OCI-M2 (cell line): ENCODE measurements around the gene HYLS1.

Source experiments
- DNase-seq: peaks from one replicate; lab custom pipeline; 2025; ENCODE audit not compliant: unreplicated experiment; lab: John Stamatoyannopoulos, UW

HYLS1 gene

GRCh38 chr11:125932301-125932700 is 44.8 kb downstream of the HYLS1 start:
- DNase-seq = no peak

- no peak for DNase-seq
These were observed 45.8 kb downstream of the HYLS1 start for GRCh38 chr11:125933030-125933813.

DNA sequence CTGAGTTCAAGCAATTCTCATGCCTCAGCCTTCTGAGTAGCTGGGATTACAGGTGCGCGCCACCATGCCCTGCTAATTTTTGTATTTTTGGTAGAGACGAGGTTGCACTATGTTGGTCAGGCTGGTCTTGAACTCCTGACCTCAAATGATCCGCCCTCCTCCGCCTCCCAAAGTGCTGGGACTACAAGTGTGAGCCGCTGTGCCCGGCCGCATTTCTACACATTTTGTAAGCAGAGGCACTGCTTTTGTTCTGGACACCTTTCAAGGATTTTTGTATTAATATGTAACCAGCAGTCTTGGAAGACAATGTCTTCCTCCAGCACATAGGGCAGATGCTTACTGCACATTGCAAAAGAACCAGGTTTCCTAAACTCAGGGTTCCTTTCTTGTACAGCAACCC is 47.0 kb downstream of the HYLS1 start:
- DNase-seq = no peak

DNA sequence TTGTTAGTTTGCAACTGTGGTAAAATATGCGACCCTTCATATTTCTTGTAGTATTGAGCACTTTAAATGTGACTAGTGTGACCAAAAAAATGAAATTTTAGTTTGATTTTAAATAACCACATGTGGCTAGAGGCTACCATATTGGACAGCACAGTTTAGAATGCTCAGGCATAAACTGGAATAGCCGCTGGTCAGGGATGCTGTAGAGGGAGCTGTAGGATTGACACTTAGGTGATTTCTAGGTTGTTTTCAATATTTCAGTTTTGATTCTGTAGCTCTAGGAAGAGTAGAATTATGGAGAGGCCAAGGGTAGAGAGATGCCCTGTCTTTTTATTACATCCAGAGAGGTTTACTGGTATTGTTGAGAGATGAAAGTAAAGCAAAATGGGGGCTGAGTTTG is 47.6 kb downstream of the HYLS1 start:
- no peak for DNase-seq

DNA sequence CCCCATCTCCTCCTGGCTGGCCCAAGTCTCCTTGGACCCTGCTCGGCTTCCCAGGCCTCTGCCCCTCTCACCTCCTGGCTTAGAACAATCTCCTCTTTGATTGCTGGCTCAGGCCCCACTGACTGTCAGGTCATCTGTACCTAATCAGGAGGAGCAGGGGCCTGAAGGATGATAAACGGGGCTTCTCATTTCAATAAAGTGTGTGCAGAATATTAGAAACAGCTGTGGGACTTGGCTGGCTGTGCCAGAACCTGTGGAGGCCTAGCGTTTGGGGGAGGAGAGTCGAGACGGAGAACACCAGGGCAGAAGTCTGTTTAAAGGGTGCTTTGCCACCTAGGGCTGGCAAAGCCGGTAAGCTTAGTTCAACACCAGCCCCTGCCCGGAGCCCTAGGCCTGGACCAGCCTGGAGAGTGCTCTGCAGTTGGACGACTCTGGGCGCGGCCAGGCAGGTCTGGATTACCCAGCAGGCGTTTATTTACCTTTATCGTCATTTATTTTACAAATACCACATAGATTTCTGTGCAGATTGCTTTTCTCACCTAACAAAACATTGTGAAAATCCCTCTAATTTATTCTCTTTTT is 48.2 kb downstream of the HYLS1 start:
- no peak for DNase-seq

- no peak for DNase-seq
These were observed 51.0 kb downstream of the HYLS1 start for GRCh38 chr11:125938418-125938817.

DNA sequence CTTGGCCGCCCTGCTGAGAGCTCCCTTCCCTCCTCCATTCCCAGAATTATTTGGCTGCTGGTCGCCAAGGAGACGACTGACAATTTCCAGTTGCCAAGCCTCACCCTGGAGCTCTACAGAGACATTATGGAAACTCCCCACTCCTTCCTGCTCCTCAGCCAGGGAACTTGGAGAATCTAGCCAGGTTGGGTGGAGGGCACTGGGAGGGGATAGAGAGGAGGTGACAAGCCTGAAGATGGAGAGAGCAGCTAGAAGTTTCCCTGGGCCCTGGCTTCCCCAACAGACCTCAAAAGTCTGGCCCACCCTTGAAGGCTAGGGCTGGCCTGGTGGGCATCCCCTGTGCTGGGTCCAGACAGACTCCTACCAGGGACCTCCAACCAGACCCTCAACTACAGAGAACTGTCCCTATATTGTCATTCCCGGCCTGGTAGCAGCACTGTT is 51.6 kb downstream of the HYLS1 start:
- DNase-seq = no peak

GRCh38 chr11:125940145-125940544 is 52.7 kb downstream of the HYLS1 start:
- no peak for DNase-seq

- no peak for DNase-seq
These were observed 53.8 kb downstream of the HYLS1 start for GRCh38 chr11:125941267-125941618.

DNA sequence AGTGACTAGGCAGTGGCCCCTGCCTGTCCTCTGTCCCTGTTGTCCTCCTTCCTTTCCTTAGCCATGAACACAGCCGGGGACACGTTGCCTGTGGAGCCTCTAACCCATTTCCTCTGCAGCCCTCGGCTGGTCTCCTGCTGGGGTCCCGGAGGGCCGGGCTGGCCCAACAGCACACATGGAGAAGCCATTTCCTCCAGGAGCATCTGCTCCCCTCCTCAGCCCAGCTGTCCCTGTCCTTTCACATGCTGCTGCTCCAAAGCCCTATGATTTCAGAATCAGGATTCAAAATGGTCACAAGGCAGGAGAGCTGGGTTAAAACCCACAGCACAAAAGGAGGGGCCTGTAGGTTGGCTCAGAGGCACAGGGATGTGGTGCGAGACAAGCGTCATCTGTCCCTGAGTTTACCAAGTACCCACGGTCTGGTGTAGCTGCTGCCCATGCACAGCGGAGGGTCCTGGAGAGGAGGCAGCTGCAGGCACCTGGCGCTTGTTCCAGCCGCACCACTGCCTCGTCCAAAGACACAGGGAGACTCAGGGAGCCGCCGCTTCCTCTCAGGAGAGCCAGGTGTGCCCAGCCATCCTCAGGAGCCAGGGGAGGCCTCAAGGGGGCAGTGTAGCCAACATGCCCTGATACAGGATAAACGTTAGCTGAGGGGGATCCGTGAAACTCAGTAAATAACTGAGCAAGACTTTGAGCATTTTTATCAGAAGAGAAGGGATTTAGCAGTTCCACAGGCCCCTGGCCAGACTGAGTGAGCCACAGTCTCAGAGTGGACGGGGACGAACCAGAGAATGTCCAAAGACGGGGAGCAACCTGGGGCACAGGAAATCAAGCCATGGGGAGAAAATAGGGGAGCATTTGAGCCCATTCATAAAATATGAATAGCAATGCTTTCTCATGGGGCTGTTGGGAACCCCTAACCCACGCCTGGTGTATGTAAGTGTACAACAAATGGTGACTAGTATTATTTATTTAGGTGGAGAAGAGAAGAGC is 54.4 kb downstream of the HYLS1 start:
- no peak for DNase-seq

DNA sequence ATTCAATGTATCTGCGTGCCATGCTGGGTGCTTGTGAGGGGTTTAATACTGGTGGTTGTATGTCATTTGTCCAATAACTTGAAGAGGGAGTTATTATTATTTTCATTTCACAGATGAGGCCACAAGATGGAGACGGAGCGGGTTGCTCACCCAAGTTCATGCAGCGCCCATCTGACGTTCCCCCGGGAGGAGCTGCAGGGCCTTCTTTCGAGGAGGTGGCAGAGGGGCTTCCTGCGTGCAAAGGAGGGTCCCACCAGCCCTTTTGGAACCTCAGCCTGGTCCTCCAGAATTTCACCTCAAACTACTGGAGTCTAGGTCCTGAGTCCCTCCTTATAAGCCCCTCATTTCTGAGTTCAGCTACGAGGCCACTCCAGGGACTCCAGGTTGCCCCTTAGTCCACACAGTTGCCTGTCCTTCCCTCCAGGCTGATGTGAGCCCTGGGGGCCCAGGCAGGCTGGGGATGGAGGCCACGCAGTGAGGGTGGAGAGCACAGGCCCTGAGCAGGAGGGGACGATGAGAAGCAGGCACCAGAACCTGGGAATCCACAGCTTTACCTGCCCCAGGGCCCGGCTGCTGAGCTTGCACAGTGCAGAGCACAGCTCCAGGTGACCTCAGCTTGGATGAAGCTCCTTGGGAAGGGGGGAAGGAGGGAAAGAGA is 55.4 kb downstream of the HYLS1 start:
- no peak for DNase-seq

- no peak for DNase-seq
These were observed 56.3 kb downstream of the HYLS1 start for GRCh38 chr11:125943661-125944349.

- no peak for DNase-seq
These were observed 57.0 kb downstream of the HYLS1 start for GRCh38 chr11:125944350-125945010.

- DNase-seq = no peak
These were observed 57.7 kb downstream of the HYLS1 start for GRCh38 chr11:125945011-125945796.

GRCh38 chr11:125945797-125946520 is 58.5 kb downstream of the HYLS1 start, which contains the start of gene VSIG10L2:
Gene VSIG10L2, plus strand, starts transcription at chr11:125946044. Its CDS starts 12 bp downstream, at chr11:125946056.
- no peak for DNase-seq

- DNase-seq = no peak
These were observed 59.4 kb downstream of the HYLS1 start for GRCh38 chr11:125946712-125947418.

DNA sequence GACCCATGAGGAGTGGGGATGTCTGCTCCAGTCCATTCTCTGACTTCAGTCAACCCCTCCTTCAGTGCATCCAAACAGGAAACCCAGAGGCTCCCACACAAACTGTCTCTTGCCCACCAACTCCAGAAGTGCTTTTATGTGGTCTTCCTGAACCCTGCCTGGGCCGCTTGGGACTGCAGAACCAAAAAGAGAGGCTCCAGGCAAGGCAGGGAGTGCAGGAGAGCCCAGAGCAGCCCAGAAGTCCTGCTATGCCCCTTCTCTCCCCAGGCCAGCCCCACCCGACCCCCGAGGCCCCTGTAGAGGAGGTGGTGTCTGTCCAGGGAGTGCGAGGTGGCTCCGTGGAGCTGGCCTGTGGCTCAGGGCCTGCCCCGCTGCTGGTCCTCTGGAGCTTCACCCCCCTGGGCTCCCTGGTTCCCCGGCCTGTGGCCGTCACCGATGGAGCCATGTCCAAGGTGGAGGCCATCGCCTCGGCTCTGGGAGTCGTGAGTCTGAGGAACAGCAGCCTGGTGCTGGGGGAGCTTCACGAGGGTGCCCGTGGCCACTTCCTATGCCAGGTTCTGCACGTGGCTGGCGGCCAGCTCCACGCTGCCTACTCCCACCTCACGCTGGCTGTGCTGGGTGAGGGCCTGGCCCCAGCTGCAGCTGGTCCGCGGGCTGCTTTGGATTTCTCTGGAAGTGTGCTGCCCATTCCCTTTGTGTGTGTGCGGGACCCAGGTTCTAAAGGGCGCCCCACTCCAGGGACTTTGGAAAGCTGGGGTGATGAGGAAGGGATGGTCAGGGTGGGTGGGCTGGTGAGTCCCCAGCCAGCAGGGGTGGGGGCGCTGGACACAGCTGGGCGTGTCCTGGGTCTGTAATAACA is 60.2 kb downstream of the HYLS1 start:
- DNase-seq = no peak
